HG02571 (cell line): ENCODE measurements around the gene DNAJC17.

Source experiments
- ATAC-seq: cut with Tn5 transposase; IDR thresholded peaks from one replicate; pipeline ENCODE4 v1.9.1; 2021; ENCODE audit warnings: mild to moderate bottlenecking, moderate library complexity; ENCODE audit not compliant: unreplicated experiment

DNAJC17 gene

DNA sequence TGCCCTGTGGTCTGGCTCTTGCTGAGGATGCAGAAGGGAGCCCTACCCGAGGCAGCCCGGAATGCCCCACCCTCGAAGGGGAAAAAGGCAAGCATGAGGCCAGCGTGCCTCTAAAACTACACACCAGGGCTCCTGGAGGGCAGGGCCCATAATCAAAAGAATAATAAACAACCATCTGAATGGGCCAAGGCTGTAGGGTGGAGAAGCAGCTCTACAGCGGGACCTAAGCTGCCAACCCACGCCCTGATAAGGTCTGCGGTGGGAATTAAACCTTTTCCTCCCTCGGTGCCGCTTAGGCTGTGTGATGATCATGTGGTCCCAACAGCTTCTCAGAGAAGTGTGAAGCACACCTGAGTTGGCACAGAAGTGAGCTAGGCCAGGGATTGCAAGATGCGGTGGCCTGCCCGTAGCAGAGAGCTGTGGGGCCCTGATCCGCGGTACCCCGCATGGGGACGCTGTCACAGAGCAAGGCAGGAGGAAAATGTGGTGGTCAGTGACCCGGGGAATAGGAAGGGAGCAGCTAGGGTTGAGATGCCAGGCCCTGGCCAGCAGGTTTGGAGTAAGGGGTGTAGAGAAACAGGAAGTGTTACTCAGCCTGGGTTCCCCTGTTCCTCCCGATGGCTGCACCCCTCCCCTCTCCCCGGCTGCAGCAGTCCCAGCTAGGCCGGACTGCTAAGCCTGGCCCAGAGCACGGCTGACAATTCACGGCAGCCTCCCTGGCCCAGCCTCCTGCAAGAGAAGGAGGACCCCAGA lies 38.6 kb downstream of the DNAJC17 start:
- no peak for ATAC-seq

DNA sequence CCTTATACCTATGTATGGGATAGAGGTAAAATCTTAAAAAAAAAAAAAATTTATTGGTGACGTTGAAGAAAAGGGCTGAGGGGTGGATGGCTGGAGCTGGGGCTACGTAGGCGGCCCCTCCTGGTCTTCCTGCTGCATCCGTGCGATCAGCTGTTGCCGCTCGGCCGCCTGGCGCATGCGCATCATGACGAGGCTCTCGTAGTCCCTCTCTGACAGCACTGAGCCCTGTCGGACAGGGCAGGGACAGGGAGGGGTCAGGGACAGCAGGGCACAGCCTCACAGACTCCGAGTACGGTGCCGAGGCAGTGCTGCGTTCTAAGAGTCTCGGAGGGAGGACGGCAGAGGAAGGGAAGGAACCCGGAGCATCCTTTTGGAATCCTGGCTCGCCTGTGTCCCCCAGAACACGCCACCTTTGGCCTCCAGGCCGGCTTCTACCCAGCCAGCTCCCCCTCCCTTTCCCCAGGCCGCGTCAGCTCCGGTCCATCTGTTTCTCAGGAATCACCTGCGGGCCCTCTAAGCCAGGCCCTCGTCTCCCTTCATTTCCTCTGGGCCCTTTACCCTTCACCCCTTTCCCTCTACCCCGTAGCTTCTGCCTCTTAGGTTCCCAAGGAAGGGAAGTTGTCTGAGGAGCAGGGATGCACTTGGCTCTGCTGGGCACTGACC lies 39.3 kb downstream of the DNAJC17 start:
- no peak for ATAC-seq

GRCh38 chr15:40766906-40767837 lies 40.1 kb downstream of the DNAJC17 start:
- no peak for ATAC-seq

DNA sequence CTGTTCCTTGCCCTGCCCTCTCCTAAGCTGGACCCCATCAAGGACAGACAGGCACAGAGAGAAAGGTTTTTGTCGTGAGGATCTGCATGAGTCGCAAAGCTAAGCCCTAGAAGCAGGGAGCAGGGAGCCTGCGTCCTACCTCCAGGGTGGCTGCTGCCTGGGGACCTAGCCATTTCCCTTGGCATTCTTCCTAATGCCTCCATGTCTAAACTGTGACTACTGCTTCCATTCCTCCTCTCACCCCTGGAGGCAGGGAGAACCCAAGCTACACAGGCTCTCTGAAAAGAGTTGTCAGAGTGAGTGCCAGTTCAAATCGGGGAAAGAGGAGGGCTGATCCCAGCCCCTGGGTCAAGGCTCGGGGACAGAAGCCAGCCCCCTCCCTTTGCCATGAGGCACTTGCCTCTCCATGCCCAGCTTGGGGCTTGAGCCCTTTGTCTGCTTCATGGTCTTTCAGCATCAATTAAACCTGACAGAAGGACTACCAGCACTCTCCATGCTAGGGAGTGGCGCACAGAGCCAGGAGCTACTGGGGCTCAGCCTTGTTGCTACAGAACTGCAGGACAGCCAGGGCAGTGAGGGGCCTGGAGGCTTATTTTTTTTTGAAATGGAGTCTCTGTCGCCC lies 41.0 kb downstream of the DNAJC17 start:
- no peak for ATAC-seq

- no peak for ATAC-seq
Observed at GRCh38 chr15:40764629-40765103, 42.6 kb downstream of the DNAJC17 start.

DNA sequence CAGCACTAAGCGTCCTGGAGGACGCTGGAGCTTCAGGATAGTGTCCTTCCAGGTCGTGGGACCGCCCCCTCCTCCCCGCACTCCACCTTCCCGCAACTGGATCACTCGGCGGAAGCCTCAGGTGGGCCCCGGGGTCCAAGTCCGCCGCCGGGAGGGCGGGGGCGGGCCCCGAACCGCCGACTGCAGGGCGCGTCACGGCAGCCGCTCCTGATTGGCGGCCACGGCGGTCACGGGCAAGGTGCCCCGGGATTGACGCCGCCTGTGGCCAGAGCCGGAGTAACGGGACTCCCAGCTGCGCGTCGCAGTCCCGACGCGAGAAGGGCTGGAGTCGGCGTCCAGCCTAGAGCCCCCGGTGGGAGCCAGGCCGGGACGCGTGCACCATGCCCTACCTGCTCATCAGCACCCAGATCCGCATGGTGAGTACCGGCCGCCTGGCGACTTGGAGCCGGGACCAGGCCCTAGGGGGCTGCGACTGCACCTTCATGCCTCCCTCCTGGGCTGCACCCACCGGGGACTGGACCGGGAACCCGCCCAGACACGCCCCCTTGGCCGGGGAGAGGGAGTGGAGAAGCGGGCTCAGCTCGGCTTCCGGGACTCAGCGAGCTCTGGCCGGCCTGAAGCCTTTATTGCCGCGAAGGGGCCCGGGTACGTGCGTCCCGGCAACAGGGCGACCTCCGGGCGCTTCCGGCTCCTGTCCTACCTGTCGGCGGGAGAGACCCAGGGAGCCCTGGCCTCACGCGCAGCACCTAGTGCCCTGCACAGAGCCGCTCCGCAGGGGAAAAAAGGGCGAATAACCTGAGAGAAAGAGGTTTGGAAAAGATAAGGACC lies 43.3 kb downstream of the DNAJC17 start, which contains the start of gene GCHFR:
Gene GCHFR, plus strand, starts transcription at position 268 of the 828 bp plus-strand sequence. Its CDS starts 113 bp downstream, at position 381.
- no peak for ATAC-seq

DNA sequence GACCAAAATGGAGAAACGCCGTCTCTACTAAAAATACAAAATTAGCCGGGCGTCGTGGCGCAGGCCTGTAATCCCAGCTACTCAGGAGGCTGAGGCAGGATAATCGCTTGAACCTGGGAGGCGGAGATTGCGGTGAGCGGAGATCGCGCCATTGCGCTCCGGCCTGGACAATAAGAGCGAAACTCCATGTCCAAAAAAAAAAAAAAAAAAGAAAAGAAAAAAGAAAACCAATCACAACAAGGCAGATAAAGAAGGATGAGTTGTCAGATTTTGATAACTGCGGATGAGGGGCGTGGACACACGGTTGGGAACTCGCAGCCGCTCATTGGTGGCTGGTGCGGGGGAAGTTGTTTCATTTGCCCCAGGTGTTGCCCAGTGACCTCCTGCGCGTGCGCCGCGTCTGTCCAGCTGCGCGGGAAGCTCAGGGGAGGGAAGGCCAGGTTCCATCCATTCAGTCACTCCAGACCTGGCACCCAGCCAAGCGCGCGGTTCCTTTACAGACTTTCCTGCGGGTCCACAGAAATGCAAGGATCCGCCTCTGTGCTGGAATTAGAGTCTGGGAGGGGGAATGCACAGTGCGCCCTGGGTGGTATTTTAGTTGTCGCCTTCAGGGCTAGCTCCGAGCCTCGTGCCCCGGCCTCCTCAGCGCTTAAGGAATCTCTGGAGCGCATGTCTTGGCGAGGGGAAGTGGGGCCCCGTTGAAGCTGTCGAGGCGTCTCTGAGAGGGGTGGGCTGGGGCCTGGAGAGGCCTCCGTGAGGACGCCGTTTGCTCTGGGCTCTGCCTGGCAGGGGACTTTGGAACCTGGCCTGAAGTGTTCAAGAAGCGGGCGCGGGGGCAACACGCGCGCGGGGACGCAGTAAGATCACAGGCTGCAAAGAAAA lies 44.1 kb downstream of the DNAJC17 start:
- no peak for ATAC-seq

GRCh38 chr15:40759961-40760360 lies 47.3 kb downstream of the DNAJC17 start:
- ATAC-seq = no peak

DNA sequence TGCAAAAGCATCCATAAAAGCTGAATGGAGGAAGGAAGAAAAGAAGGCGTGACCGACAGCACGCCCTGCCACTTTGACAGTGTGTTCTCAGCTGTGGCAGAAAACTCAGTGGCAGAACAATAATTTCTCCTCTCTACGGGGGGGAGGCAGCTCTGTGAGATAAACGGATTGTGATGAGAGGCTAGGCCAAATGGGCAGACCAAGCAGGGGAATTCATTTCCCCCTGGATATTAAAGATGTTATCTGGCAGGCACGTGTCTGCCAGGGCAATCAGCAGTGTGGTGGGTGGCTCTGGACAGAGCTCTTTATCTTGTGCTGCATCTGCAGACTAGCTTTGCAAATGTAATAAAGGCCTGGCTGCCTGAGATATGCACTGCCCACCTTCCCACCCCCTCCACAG lies 50.3 kb downstream of the DNAJC17 start:
- no peak for ATAC-seq

DNA sequence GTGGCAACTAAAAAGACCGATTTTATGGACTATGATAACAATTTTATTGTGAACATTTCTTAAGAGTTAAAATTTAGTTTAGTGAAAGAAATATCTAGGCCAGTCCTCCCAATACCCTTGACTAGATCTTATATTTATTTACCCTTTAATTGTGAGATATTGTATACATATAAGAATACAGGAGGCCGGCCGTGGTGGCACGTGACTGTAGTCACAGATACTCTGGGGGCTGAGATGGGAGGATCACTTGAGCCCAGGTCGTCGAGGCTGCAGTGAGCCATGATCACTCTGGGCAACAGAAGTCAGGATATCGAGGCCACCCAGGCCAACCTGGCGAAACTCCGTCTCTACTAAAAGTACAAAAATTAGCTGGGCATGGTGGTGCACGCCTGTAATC lies 51.5 kb downstream of the DNAJC17 start:
- ATAC-seq = no peak

- peak; percentile 76 for ATAC-seq
Observed at GRCh38 chr15:40754883-40755811, 52.1 kb downstream of the DNAJC17 start, which contains the start of gene RMDN3. Gene RMDN3 (minus strand): TSS chr15:40755254. CDS start chr15:40754783, 471 bp downstream.

- ATAC-seq = peak; percentile 23
Observed at GRCh38 chr15:40754574-40754882, 52.7 kb downstream of the DNAJC17 start.

DNA sequence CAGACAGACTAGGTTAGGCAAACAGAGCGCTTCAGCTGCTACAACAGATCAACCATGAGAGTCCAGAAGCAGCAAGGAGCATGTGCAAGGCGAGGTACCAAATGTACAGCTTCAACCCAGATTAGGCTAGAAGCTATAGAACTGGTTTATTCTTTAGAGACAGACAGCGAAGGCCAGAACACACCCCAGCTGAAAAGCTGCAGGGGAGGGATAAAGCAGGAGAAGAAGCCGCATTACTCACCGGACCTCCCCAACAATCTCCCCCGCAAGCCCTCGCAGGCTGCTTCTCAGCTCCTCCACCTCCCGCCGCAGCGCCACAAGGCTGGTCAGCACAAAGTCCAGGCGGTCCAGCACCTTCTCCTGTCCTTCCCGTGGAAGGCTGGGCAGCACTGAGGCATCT lies 55.5 kb downstream of the DNAJC17 start:
- no peak for ATAC-seq

DNA sequence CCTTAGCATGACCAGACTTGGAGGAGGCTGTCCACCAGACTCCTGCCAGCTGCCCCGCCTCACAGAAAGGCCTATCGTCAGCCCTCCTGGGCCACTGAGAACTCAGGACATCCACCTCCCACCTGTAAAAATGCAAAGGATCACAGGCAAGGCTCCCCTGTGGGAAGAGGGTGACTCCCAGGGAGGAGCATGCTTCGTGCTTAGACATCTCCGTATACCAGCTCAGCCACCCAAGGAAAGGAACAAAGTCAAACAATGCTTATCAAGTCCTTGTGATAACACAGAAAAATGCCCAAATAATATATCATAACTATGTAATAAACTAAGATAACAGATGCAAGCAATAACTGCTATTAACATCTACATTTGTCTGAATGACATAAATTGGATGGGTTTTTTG lies 56.4 kb downstream of the DNAJC17 start:
- ATAC-seq = no peak

DNA sequence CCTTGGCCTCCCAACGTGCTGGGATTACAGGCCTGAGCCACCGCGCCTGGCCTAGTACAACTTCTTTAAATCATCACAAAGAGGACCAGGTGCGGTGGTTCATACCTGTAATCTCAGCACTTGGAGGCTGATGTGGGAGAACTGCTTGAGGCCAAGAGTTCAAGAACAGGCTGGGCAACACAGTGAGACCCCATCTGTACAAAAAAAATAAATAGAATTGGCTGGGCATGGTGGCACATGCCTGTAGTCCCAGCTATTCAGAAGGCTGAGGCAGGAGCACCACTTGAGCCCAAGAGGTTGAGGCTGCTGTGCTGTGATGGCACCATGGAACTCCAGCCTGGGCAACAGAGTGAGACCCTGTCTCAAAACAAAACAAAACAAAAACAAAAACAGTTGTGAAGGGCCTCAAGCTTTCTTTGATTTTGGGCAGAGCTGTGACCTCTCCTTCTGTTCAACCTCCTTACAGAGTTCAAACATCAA lies 58.1 kb downstream of the DNAJC17 start:
- ATAC-seq = no peak

DNA sequence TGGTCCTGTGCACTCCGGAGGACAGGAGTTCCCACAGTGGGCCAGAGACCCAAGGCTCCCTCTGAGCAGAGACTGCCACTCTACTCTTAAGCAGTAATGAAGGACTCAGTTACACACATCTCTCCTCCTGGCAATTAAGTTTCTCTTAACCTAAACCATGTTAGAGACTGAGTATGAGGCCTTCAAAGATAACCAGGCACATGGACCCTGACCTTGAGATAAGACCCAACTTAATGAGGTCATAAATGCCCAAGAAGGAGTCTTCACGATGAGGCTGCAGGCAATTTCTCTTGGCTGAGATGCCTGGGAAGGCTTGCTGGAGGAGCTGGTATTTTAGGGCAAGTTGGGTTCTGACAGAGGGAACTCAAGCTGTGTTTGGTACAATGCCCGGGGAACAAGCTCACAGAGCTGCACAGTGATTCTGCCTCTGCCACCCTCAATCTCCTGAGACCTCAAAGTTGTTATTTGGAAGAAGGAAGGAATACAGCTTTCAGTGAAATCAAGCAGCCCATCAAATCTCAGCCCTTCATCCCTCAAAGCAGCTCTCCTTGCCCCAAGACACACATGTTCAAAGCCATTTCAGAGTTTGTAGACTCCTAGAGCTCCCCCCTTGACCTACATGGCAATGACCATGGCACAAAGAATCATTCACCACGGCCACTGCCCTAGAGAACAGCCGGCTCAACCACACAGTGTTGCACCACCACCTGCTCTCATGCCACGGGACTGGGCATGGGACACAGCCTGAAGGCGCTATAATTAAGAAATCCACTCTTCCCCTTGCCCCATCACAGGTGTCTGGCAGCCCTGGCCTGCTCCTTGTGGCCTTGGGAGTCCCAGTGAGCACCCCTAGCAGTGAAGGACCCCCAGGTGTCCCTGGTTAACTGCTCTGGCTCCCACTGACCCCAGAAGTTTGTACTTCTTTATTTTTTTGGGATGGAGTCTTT lies 59.3 kb downstream of the DNAJC17 start:
- ATAC-seq = no peak
